GM12878 (cell line): ENCODE results near the gene RAB36. TPM values are rescaled to one million over a fixed set of nuclear protein-coding genes. Genes with fewer than 3 reads are reported as not detected.

ENCODE experiments used
- ATAC-seq: fragments of 200-7000 bp; cut with Tn5 transposase; 3 replicates; pipeline ENCODE4 v1.9.1; 2020; ENCODE audit warnings: mild to moderate bottlenecking, moderate library complexity
- BruUV-seq: library from RNA; stranded (reverse); fragments of 400-500 nt; replicated peaks from 2 replicates; lab custom pipeline; 2021; lab: Mats Ljungman, UMichigan
- CTCF ChIA-PET: fragments of 300-600 bp; sonication (Branson Sonifier 250); formaldehyde crosslinking; extraction: SDS; loops from one replicate; lab custom pipeline; 2021; ENCODE audit warnings: inconsistent platforms; lab: Yijun Ruan, JAX
- POLR2A ChIA-PET: fragments of 350-600 bp; formaldehyde crosslinking; extraction: SDS; loops from one replicate; lab custom pipeline; 2021; ENCODE audit warnings: inconsistent platforms; lab: Charles Lee
- RAD21 ChIA-PET: fragments of 300-600 bp; sonication (Branson Sonifier 250); formaldehyde crosslinking; loops from one replicate; lab custom pipeline; 2023; ENCODE audit warnings: antibody characterized with exemption; ENCODE audit not compliant: unreplicated experiment; lab: Charles Lee
- SMC1A ChIA-PET: fragments of 300-600 bp; sonication (Branson Sonifier 250); formaldehyde crosslinking; loops from one replicate; lab custom pipeline; 2023; ENCODE audit not compliant: unreplicated experiment, uncharacterized antibody; lab: Charles Lee
- DNase-seq: peaks from one replicate; pipeline ENCODE4 v3.0.0-alpha.2; 2011; ENCODE audit warnings: low read depth, low spot score
- FAIRE-seq: peaks from 3 replicates; lab custom pipeline; 2011; peaks lifted over from hg19 to GRCh38; lab: Jason Lieb, UNC
- H2AFZ ChIP-seq: 2 replicates; pipeline ENCODE4 v1.6.0; 2011; ENCODE audit warnings: low read depth, low read length, control low read depth; ENCODE audit not compliant: control insufficient read depth
- H3K27ac ChIP-seq: 2 replicates; pipeline ENCODE4 v1.5.1; 2011; ENCODE audit warnings: control low read depth; ENCODE audit not compliant: control insufficient read depth, insufficient read depth
- H3K27me3 ChIP-seq, 2 experiments: replicated peaks in 1 of 2; 2 replicates each; pipeline versions ENCODE4 v1.6.0 to v1.6.1; 2011; ENCODE audit warnings: low read length in 1 of 2; ENCODE audit not compliant: control insufficient read depth in 2 of 2, insufficient read depth in 2 of 2
- H3K36me3 ChIP-seq, 2 experiments: 2 replicates each; pipeline ENCODE4 v1.5.1; 2011; ENCODE audit warnings: low read length in 1 of 2; ENCODE audit not compliant: control insufficient read depth in 2 of 2, insufficient read depth in 2 of 2
- H3K4me1 ChIP-seq: 2 replicates; pipeline ENCODE4 v1.6.1; 2011; ENCODE audit warnings: mild to moderate bottlenecking, low read length, moderate library complexity, mixed read lengths; ENCODE audit not compliant: control insufficient read depth, insufficient read depth
- H3K4me2 ChIP-seq: 2 replicates; pipeline ENCODE4 v1.6.0; 2011; ENCODE audit warnings: control low read depth; ENCODE audit not compliant: control insufficient read depth, insufficient read depth
- H3K4me3 ChIP-seq: fragments of 200-600 bp; sonication (generic); 2 replicates; pipeline ENCODE4 v1.5.1; 2016
- H3K79me2 ChIP-seq: 2 replicates; pipeline ENCODE4 v1.6.0; 2011; ENCODE audit warnings: low read length; ENCODE audit not compliant: control insufficient read depth, insufficient read depth
- H3K9ac ChIP-seq: 2 replicates; pipeline ENCODE4 v1.8.0; 2011; ENCODE audit warnings: low read length, control low read depth, mixed read lengths; ENCODE audit not compliant: control insufficient read depth, insufficient read depth
- H3K9me3 ChIP-seq: replicated peaks from 3 replicates; pipeline ENCODE4 v1.5.1; 2011; ENCODE audit warnings: mild to moderate bottlenecking, low read length; ENCODE audit not compliant: control insufficient read depth, insufficient read depth
- H4K20me1 ChIP-seq: 2 replicates; pipeline ENCODE4 v1.6.0; 2011; ENCODE audit not compliant: control insufficient read depth, insufficient read depth
- EED ChIP-seq: sonication (generic); IDR thresholded peaks from 2 replicates; pipeline ENCODE4 v1.6.1; 2016; ENCODE audit warnings: antibody characterized with exemption, low read depth
- NFYA ChIP-seq: IDR thresholded peaks from 2 replicates; pipeline ENCODE4 v1.6.1; 2011; ENCODE audit warnings: low read depth, mild to moderate bottlenecking, low read length, improper control_type of control experiment, borderline replicate concordance
- PML ChIP-seq: IDR thresholded peaks from 2 replicates; pipeline ENCODE4 v1.6.1; 2012; ENCODE audit warnings: low read length, inconsistent platforms
- WGBS: methylation state at CpG from one replicate; pipeline ENCODE4 v1.1.6; 2016; ENCODE audit warnings: low lambda C conversion rate; ENCODE audit not compliant: insufficient replicate concordance, insufficient coverage; ENCODE audit errors: missing lambda C conversion rate; 5-methylcytosine and 5-hydroxymethylcytosine counted together
- in situ Hi-C: fragments of 300-500 bp; cut with MboI; formaldehyde crosslinking; loops from 9 replicates; pipeline ENCODE4 v1.14.3; 2018; ENCODE audit warnings: mixed read lengths
- intact Hi-C: fragments of 100-400 bp; cut with micrococcal nuclease; formaldehyde crosslinking; loops from one replicate; pipeline ENCODE4 v1.14.2; 2022; ENCODE audit not compliant: unreplicated experiment
- polyA plus RNA-seq, 11 experiments: library from polyadenylated mRNA; depleted of rRNA in 4 of 11; unstranded in 6 of 11; stranded (reverse) in 5 of 11; fragments of >200 nt; fragmentation: Nextera tagmentation in 4 of 11; fragmentation: Illumina TruSeq in 1 of 11; extraction: Ambion mirVana in 4 of 11; extraction: Trizol in 1 of 11; gene quantifications; 1 replicate in 1 of 11; 2 replicates in 10 of 11; pipeline versions ENCODE4 v1.2.1 to v1.2.3, GENCODE V29; 2011 to 2016; ENCODE audit warnings: inconsistent platforms in 2 of 11, missing spikeins in 2 of 11, low read depth in 1 of 11
- total RNA-seq, 4 experiments: library from RNA; depleted of rRNA in 3 of 4; stranded (reverse); fragments of >200 nt in 3 of 4; fragmentation: Illumina TruSeq in 1 of 4; extraction: Trizol in 1 of 4; gene quantifications; 2 replicates each; pipeline versions ENCODE4 v1.2.1 to v1.2.3, GENCODE V29; 2013 to 2021
- TF ChIP-seq, protein P1 (sequence below): fragments of 450-650 bp; IDR thresholded peaks from 2 replicates; pipeline ENCODE4 v1.6.1; 2017; ENCODE audit warnings: borderline replicate concordance
- TF ChIP-seq, protein P2 (sequence below): IDR thresholded peaks from 2 replicates; pipeline ENCODE4 v1.6.1; 2011; ENCODE audit warnings: mild to moderate bottlenecking, low read depth, low read length, moderate library complexity; ENCODE audit not compliant: insufficient replicate concordance
- TF ChIP-seq, protein P3 (sequence below): fragments of 450-650 bp; IDR thresholded peaks from 2 replicates; pipeline ENCODE4 v1.6.1; 2018; ENCODE audit warnings: borderline replicate concordance, mild to moderate bottlenecking; ENCODE audit not compliant: partially characterized antibody
- TF ChIP-seq, protein P4 (sequence below): IDR thresholded peaks from 2 replicates; pipeline ENCODE4 v1.6.1; 2012; ENCODE audit warnings: low read depth, low read length, improper control_type of control experiment

RAB36 gene
- total and polyA plus RNA-seq, 10 of the 15 experiments (the other 5 are each of a cell fraction or from before 2014, with no cell fraction given) = 0.31 to 2.7 (median 1.1) TPM

DNA sequence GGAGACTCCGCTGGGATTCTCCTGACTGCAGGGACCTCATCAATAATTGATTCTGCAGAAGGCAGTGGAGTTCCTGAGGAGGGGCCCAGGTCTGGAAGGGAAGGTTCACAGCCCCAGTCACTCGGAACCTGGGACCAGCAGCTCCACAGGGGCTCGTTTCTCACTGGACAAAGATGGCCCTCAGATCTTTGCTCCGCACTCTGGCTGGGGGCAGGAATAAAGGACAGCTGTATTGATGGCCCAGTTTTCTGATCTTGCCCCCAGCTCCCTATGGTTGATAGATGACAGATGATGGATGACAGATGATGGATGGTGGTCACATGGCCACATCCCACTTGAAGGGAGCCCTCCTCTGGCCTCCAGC is 23.7 kb downstream of the RAB36 start:
- Histone ChIP-seq H3K9me3 (no peaks in the 10 kb centered on the region), H3K4me3 (no peak overlapping the region), H2AFZ (no peak overlapping the region), H3K4me1 (no peaks in the 10 kb centered on the region), H3K9ac (no peak overlapping the region), H3K27ac (no peak overlapping the region), H3K36me3 (no peaks in the 10 kb centered on the region), H3K4me2 (no peak overlapping the region), H3K79me2 (no peaks in the 10 kb centered on the region), H3K27me3 (no peaks in the 10 kb centered on the region), H4K20me1 (no peaks in the 10 kb centered on the region)
- DNase-seq (no peak), ATAC-seq (no peak), FAIRE-seq (no peak)
- POLR2A ChIA-PET = no interaction called here
- SMC1A ChIA-PET = interaction anchor here (0.9 kb wide), 1 partner anchor 10 kb away, joined by 4 read pairs; no protein-coding TSS in a partner anchor
- CTCF ChIA-PET = interaction anchor here (0.9 to 13.6 kb wide), 4 partner anchors 10 to 121 kb away, joined by 3 to 209 read pairs (median 5); no protein-coding TSS in a partner anchor
- TF ChIP-seq, protein P1, sequence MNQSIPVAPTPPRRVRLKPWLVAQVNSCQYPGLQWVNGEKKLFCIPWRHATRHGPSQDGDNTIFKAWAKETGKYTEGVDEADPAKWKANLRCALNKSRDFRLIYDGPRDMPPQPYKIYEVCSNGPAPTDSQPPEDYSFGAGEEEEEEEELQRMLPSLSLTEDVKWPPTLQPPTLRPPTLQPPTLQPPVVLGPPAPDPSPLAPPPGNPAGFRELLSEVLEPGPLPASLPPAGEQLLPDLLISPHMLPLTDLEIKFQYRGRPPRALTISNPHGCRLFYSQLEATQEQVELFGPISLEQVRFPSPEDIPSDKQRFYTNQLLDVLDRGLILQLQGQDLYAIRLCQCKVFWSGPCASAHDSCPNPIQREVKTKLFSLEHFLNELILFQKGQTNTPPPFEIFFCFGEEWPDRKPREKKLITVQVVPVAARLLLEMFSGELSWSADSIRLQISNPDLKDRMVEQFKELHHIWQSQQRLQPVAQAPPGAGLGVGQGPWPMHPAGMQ = no peak
- no peak for TF ChIP-seq NFYA
- TF ChIP-seq, protein P2, sequence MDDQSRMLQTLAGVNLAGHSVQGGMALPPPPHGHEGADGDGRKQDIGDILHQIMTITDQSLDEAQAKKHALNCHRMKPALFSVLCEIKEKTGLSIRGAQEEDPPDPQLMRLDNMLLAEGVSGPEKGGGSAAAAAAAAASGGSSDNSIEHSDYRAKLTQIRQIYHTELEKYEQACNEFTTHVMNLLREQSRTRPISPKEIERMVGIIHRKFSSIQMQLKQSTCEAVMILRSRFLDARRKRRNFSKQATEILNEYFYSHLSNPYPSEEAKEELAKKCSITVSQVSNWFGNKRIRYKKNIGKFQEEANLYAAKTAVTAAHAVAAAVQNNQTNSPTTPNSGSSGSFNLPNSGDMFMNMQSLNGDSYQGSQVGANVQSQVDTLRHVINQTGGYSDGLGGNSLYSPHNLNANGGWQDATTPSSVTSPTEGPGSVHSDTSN = no peak
- no peak for TF ChIP-seq PML
- no peak for TF ChIP-seq EED
- TF ChIP-seq, protein P3, sequence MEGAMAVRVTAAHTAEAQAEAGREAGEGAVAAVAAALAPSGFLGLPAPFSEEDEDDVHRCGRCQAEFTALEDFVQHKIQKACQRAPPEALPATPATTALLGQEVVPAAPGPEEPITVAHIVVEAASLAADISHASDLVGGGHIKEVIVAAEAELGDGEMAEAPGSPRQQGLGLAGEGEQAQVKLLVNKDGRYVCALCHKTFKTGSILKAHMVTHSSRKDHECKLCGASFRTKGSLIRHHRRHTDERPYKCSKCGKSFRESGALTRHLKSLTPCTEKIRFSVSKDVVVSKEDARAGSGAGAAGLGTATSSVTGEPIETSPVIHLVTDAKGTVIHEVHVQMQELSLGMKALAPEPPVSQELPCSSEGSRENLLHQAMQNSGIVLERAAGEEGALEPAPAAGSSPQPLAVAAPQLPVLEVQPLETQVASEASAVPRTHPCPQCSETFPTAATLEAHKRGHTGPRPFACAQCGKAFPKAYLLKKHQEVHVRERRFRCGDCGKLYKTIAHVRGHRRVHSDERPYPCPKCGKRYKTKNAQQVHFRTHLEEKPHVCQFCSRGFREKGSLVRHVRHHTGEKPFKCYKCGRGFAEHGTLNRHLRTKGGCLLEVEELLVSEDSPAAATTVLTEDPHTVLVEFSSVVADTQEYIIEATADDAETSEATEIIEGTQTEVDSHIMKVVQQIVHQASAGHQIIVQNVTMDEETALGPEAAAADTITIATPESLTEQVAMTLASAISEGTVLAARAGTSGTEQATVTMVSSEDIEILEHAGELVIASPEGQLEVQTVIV = no peak
- TF ChIP-seq, protein P4, sequence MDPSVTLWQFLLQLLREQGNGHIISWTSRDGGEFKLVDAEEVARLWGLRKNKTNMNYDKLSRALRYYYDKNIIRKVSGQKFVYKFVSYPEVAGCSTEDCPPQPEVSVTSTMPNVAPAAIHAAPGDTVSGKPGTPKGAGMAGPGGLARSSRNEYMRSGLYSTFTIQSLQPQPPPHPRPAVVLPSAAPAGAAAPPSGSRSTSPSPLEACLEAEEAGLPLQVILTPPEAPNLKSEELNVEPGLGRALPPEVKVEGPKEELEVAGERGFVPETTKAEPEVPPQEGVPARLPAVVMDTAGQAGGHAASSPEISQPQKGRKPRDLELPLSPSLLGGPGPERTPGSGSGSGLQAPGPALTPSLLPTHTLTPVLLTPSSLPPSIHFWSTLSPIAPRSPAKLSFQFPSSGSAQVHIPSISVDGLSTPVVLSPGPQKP = no peak
- WGBS = 52% methylated on average over 4 of the region's 4 CpGs
- intact Hi-C loops = no loop called here
- RAD21 ChIA-PET = interaction anchor here (1.2 kb wide), 1 partner anchor 208 kb away, joined by 3 read pairs; no protein-coding TSS in a partner anchor
- in situ Hi-C loops = no loop called here
- no TSS peak for BruUV-seq
